Uterus (tissue), 2 donors: Measurements from ENCODE around the gene NAA10.

Experiments
- CTCF ChIP-seq, 4 experiments: fragments of 200-600 bp in 2 of 4; fragments of 450-650 bp in 2 of 4; sonication (generic) in 2 of 4; IDR thresholded peaks; one replicate each; pipeline ENCODE4 v1.5.1; 2016 to 2019; ENCODE audit warnings: antibody characterized with exemption in 4 of 4, mild to moderate bottlenecking in 2 of 4, moderate library complexity in 1 of 4
- POLR2A ChIP-seq, 2 donors: fragments of 450-650 bp; IDR thresholded peaks; one replicate each; pipeline ENCODE4 v1.6.1; 2016; ENCODE audit warnings: antibody characterized with exemption in 2 of 2, mild to moderate bottlenecking in 1 of 2, moderate library complexity in 1 of 2

- TF ChIP-seq CTCF (IDR thresholded peaks at IDR 0.05) (no peak), POLR2A (IDR thresholded peaks at IDR 0.05) (no peak)
Measured at GRCh38 chrX:153981231-153981630, 46.4 kb upstream of the NAA10 start.
